NCI-H1436 (cell line): ENCODE results near the gene SHQ1.
"Not testable (repeated sequence)": the region's sequence is repeated elsewhere in the genome, so short reads cannot be mapped to it uniquely, and the experiment has no call there.

Experiments
- DNase-seq: peaks from one replicate; lab custom pipeline; 2025; lab: John Stamatoyannopoulos, UW

The SHQ1 gene

GRCh38 chr3:72800869-72801268 lies 47.4 kb downstream of the SHQ1 start:
- no peak for DNase-seq

- DNase-seq: no peak
Observed at GRCh38 chr3:72798552-72799195, 49.6 kb downstream of the SHQ1 start.

- DNase-seq: peak; percentile 41
Observed at GRCh38 chr3:72797773-72798543, 50.3 kb downstream of the SHQ1 start.

- DNase-seq: no peak
Observed at GRCh38 chr3:72794079-72794478, 54.2 kb downstream of the SHQ1 start.

- no peak for DNase-seq
Observed at GRCh38 chr3:72791161-72791560, 57.1 kb downstream of the SHQ1 start.

- no peak for DNase-seq
Observed at GRCh38 chr3:72789786-72790185, 58.5 kb downstream of the SHQ1 start.

GRCh38 chr3:72788232-72788631 lies 60.0 kb downstream of the SHQ1 start:
- DNase-seq: not testable (repeated sequence)

- no peak for DNase-seq
Observed at GRCh38 chr3:72786668-72787067, 61.6 kb downstream of the SHQ1 start.

GRCh38 chr3:72784226-72784625 lies 64.0 kb downstream of the SHQ1 start:
- DNase-seq: no peak

GRCh38 chr3:72782521-72782920 lies 65.7 kb downstream of the SHQ1 start:
- peak; percentile 33 for DNase-seq

GRCh38 chr3:72769758-72770540 lies 78.3 kb downstream of the SHQ1 start:
- DNase-seq: no peak

- no peak for DNase-seq
Observed at GRCh38 chr3:72768936-72769335, 79.3 kb downstream of the SHQ1 start.

GRCh38 chr3:72768481-72768880 lies 79.8 kb downstream of the SHQ1 start:
- no peak for DNase-seq

- no peak for DNase-seq
Observed at GRCh38 chr3:72768006-72768441, 80.2 kb downstream of the SHQ1 start.

GRCh38 chr3:72766866-72767265 lies 81.4 kb downstream of the SHQ1 start:
- no peak for DNase-seq

GRCh38 chr3:72763751-72764440 lies 84.3 kb downstream of the SHQ1 start:
- DNase-seq: no peak

GRCh38 chr3:72761410-72761809 lies 86.8 kb downstream of the SHQ1 start:
- DNase-seq: no peak

- DNase-seq: no peak
Observed at GRCh38 chr3:72760225-72760624, 88.0 kb downstream of the SHQ1 start.

- no peak for DNase-seq
Observed at GRCh38 chr3:72756900-72757299, 91.3 kb downstream of the SHQ1 start.

- no peak for DNase-seq
Observed at GRCh38 chr3:72754582-72754981, 93.7 kb downstream of the SHQ1 start.

GRCh38 chr3:72753495-72753894 lies 94.8 kb downstream of the SHQ1 start:
- no peak for DNase-seq

- DNase-seq: no peak
Observed at GRCh38 chr3:72750405-72750965, 97.8 kb downstream of the SHQ1 start.
